Right lobe of liver (tissue), 4 donors: ENCODE measurements around the gene BCDIN3D.

Experiments used
- CTCF ChIP-seq, 4 donors: fragments of 200-600 bp in 3 of 4; fragments of 450-650 bp in 1 of 4; IDR thresholded peaks; one replicate each; pipeline versions ENCODE4 v1.5.1 to v1.8.0; 2016 to 2022; ENCODE audit warnings: antibody characterized with exemption in 4 of 4, mild to moderate bottlenecking in 2 of 4
- POLR2A ChIP-seq: fragments of 450-650 bp; IDR thresholded peaks from one replicate; pipeline ENCODE4 v1.6.1; 2017; ENCODE audit warnings: antibody characterized with exemption, mild to moderate bottlenecking
- donor health status: DM: no; HTN: no; CAD: no.
- donor health status: DM: no; HTN: no; CAD: no.
- donor health status: DM: no; HTN: yes; CAD: no.

GRCh38 chr12:49881415-49882247 lies 38.7 kb upstream of the BCDIN3D start:
- TF ChIP-seq POLR2A = no peak
- no peak for TF ChIP-seq CTCF (IDR thresholded peaks at IDR 0.05)
